HepG2 (cell line): ENCODE results near the gene PSG6.
"Not testable (repeated sequence)": the region's sequence is repeated elsewhere in the genome, so short reads cannot be mapped to it uniquely, and the experiment has no call there.

Experiments
- KLF15 ChIP-seq: sonication (generic); formaldehyde crosslinking; IDR thresholded peaks from 2 replicates; pipeline ENCODE4 v1.8.1; 2023; ENCODE audit warnings: borderline replicate concordance, mild to moderate bottlenecking, inconsistent platforms, missing genetic modification reagents, mixed read lengths
- ZNF335 ChIP-seq: sonication (generic); formaldehyde crosslinking; IDR thresholded peaks from 2 replicates; pipeline ENCODE4 v1.4.0; 2020; ENCODE audit warnings: missing genetic modification reagents
- ZSCAN25 ChIP-seq: sonication (generic); formaldehyde crosslinking; IDR thresholded peaks from 2 replicates; pipeline ENCODE4 v1.8.0; 2022; ENCODE audit warnings: mild to moderate bottlenecking, missing genetic modification reagents
- TF ChIP-seq, protein P1 (sequence below): sonication (generic); formaldehyde crosslinking; IDR thresholded peaks from 2 replicates; pipeline ENCODE4 v1.5.0; 2020; ENCODE audit warnings: mild to moderate bottlenecking, missing genetic modification reagents
- TF ChIP-seq, protein P2 (sequence below): sonication (generic); formaldehyde crosslinking; IDR thresholded peaks from 2 replicates; pipeline ENCODE4 v1.8.1; 2023; ENCODE audit warnings: mild to moderate bottlenecking, missing genetic modification reagents

DNA sequence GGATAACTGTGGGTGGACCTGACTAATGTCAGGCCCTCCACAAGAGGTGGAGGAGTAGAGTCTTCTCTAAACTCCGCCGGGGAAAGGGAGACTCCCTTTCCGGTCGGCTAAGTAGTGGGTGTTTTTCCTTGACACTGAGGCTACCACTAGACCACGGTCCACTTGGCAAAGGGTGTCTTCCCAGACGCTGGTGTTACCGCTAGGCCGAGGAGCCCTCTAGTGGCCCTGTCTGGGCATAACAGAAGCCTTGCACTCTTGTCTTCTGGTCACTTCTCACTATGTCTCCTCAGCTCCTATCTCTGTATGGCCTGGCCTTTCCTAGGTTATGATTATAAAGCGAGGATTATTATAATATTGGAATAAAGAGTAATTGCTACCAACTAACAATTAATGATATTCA lies 5.4 kb upstream of the PSG6 start:
- TF ChIP-seq ZNF335; ZSCAN25 (CRISPR knock-in tag); KLF15 (CRISPR knock-in tag): not testable (repeated sequence)
- TF ChIP-seq, protein P1, sequence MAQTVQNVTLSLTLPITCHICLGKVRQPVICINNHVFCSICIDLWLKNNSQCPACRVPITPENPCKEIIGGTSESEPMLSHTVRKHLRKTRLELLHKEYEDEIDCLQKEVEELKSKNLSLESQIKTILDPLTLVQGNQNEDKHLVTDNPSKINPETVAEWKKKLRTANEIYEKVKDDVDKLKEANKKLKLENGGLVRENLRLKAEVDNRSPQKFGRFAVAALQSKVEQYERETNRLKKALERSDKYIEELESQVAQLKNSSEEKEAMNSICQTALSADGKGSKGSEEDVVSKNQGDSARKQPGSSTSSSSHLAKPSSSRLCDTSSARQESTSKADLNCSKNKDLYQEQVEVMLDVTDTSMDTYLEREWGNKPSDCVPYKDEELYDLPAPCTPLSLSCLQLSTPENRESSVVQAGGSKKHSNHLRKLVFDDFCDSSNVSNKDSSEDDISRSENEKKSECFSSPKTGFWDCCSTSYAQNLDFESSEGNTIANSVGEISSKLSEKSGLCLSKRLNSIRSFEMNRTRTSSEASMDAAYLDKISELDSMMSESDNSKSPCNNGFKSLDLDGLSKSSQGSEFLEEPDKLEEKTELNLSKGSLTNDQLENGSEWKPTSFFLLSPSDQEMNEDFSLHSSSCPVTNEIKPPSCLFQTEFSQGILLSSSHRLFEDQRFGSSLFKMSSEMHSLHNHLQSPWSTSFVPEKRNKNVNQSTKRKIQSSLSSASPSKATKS (CRISPR knock-in tag), result not testable (repeated sequence)
- TF ChIP-seq, protein P2, sequence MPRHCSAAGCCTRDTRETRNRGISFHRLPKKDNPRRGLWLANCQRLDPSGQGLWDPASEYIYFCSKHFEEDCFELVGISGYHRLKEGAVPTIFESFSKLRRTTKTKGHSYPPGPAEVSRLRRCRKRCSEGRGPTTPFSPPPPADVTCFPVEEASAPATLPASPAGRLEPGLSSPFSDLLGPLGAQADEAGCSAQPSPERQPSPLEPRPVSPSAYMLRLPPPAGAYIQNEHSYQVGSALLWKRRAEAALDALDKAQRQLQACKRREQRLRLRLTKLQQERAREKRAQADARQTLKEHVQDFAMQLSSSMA (CRISPR knock-in tag), result not testable (repeated sequence)
